Erythroblast (primary cell): ENCODE data around the gene PDZRN4.

ENCODE experiments used
- GATA1 ChIP-seq: IDR thresholded peaks from 2 replicates; pipeline ENCODE4 v1.6.1; 2011; ENCODE audit warnings: low read depth, mild to moderate bottlenecking, control low read depth, low read length, moderate library complexity
- POLR2A ChIP-seq: IDR thresholded peaks from 2 replicates; pipeline ENCODE4 v1.6.1; 2011; ENCODE audit warnings: mild to moderate bottlenecking, low read length

GRCh38 chr12:41564816-41565215 lies 376.7 kb downstream of the PDZRN4 start:
- TF ChIP-seq POLR2A: no peak
- TF ChIP-seq GATA1: no peak
